Ectodermal cell (in vitro differentiated cells): Measurements from ENCODE around the gene HPN. TPM values are rescaled to one million over a fixed set of nuclear protein-coding genes. Genes with fewer than 3 reads are reported as not detected.
"Not testable (repeated sequence)": the region's sequence is repeated elsewhere in the genome, so short reads cannot be mapped to it uniquely, and the experiment has no call there.

Source experiments
- H3K27ac ChIP-seq: 2 replicates; pipeline ENCODE4 v1.7.0; 2013; ENCODE audit warnings: mild to moderate bottlenecking, low read depth, low read length; ENCODE audit not compliant: insufficient read depth, poor library complexity, severe bottlenecking
- H3K27me3 ChIP-seq: 2 replicates; pipeline ENCODE4 v1.7.0; 2013; ENCODE audit warnings: mild to moderate bottlenecking, low read length; ENCODE audit not compliant: insufficient read depth, control insufficient read depth, poor library complexity, severe bottlenecking
- H3K36me3 ChIP-seq: one replicate; pipeline ENCODE4 v1.7.0; 2013; ENCODE audit warnings: low read length; ENCODE audit not compliant: control insufficient read depth, insufficient read depth
- H3K4me1 ChIP-seq: one replicate; pipeline ENCODE4 v1.7.0; 2013; ENCODE audit warnings: low read length; ENCODE audit not compliant: control insufficient read depth, insufficient read depth
- H3K4me3 ChIP-seq: 2 replicates; pipeline ENCODE4 v1.7.0; 2013; ENCODE audit warnings: low read depth, low read length, control low read depth; ENCODE audit not compliant: insufficient read depth
- H3K9me3 ChIP-seq: 2 replicates; pipeline ENCODE4 v1.7.0; 2013; ENCODE audit warnings: mild to moderate bottlenecking, low read length, moderate library complexity; ENCODE audit not compliant: control insufficient read depth
- WGBS, 2 experiments: methylation state at CpG; one replicate each; pipeline ENCODE4 v1.1.7; 2013; ENCODE audit warnings: missing lambda C conversion rate in 2 of 2; 5-methylcytosine and 5-hydroxymethylcytosine counted together
- polyA plus RNA-seq, 4 experiments: library from polyadenylated mRNA; stranded (reverse); fragments of 50-300 nt; gene quantifications; one replicate each; pipeline ENCODE4 v1.2.3, GENCODE V29; 2013

HPN gene
- 1.7 TPM for polyA plus RNA-seq (2013, experiment 1 of 4)
- polyA plus RNA-seq (2013, experiment 2 of 4) = 1.4 TPM
- 0.85 TPM for polyA plus RNA-seq (2013, experiment 3 of 4)
- polyA plus RNA-seq (2013, experiment 4 of 4) = 1.5 TPM

- Histone ChIP-seq H3K9me3 (no peaks in the 10 kb centered on the region), H3K27ac (no peak within 1 kb of the TSS), H3K4me3 (no peak within 1 kb of the TSS), H3K4me1 (peaks cover 19% of the 10 kb centered on the region), H3K36me3 (no peaks in the 10 kb centered on the region), H3K27me3 (no peaks in the 10 kb centered on the region)
- WGBS, 2 experiments = 26 to 35% methylated on average over 17 to 18 of the region's 19 CpGs
Observed at GRCh38 chr19:35041548-35042055, at the start of gene HPN. HPN (plus strand) TSS chr19:35041721; CDS start chr19:35042507, 786 bp downstream.

GRCh38 chr19:34992582-34992981 is 48.9 kb upstream of the HPN start:
- not testable (repeated sequence) for H3K27me3 ChIP-seq, H3K36me3 ChIP-seq, H3K4me1 ChIP-seq, H3K27ac ChIP-seq, H3K9me3 ChIP-seq, H3K4me3 ChIP-seq
- WGBS, 2 experiments = 90 to 95% methylated on average over 5 to 6 of the region's 7 CpGs

GRCh38 chr19:34994286-34994642 is 47.3 kb upstream of the HPN start:
- no peak overlapping the region for H3K4me3 ChIP-seq
- no peak overlapping the region for H3K27ac ChIP-seq
- WGBS, 2 experiments = 88 to 90% methylated on average over 9 of the region's 9 CpGs
- no peaks in the 10 kb centered on the region for H3K36me3 ChIP-seq
- H3K27me3 ChIP-seq = no peaks in the 10 kb centered on the region
- H3K9me3 ChIP-seq = no peaks in the 10 kb centered on the region
- no peaks in the 10 kb centered on the region for H3K4me1 ChIP-seq

GRCh38 chr19:34994643-34995541 is 46.6 kb upstream of the HPN start:
- no peak overlapping the region for H3K27ac ChIP-seq
- WGBS, 2 experiments = 94% methylated on average over 17 of the region's 17 CpGs

GRCh38 chr19:34995551-34995950 is 46.0 kb upstream of the HPN start:
- Histone ChIP-seq H3K36me3 (no peaks in the 10 kb centered on the region), H3K27me3 (no peaks in the 10 kb centered on the region), H3K4me1 (no peaks in the 10 kb centered on the region), H3K4me3 (no peak overlapping the region), H3K9me3 (no peaks in the 10 kb centered on the region), H3K27ac (no peak overlapping the region)
- 91 to 94% methylated on average over 8 of the region's 8 CpGs for WGBS, 2 experiments

More at GRCh38 chr19:34994643-34995541, 46.6 kb upstream of the HPN start:
- H3K4me3 ChIP-seq = no peak overlapping the region
- H3K27me3 ChIP-seq = no peaks in the 10 kb centered on the region
- H3K9me3 ChIP-seq = no peaks in the 10 kb centered on the region
- H3K4me1 ChIP-seq = no peaks in the 10 kb centered on the region
- no peaks in the 10 kb centered on the region for H3K36me3 ChIP-seq

- Histone ChIP-seq H3K27me3 (no peaks in the 10 kb centered on the region), H3K27ac (no peak overlapping the region), H3K36me3 (no peaks in the 10 kb centered on the region), H3K4me1 (peaks cover 3% of the 10 kb centered on the region), H3K4me3 (no peak overlapping the region), H3K9me3 (no peaks in the 10 kb centered on the region)
- WGBS, 2 experiments = 77 to 86% methylated on average over 8 of the region's 8 CpGs
Observed at GRCh38 chr19:34997071-34997617, 44.4 kb upstream of the HPN start.

GRCh38 chr19:34998224-34998623 is 43.3 kb upstream of the HPN start:
- H3K36me3 ChIP-seq, H3K27ac ChIP-seq: not testable (repeated sequence)
- 91 to 95% methylated on average over 4 of the region's 7 CpGs for WGBS, 2 experiments

GRCh38 chr19:34998777-34999497 is 42.6 kb upstream of the HPN start:
- Histone ChIP-seq H3K36me3 (no peaks in the 10 kb centered on the region), H3K4me3 (peak overlapping the region; percentile 57), H3K9me3 (no peaks in the 10 kb centered on the region), H3K27ac (peak overlapping the region; percentile 92), H3K4me1 (peaks cover 12% of the 10 kb centered on the region), H3K27me3 (no peaks in the 10 kb centered on the region)
- 29 to 33% methylated on average over 13 of the region's 13 CpGs for WGBS, 2 experiments

More at GRCh38 chr19:34998224-34998623, 43.3 kb upstream of the HPN start:
- H3K27me3 ChIP-seq, H3K4me3 ChIP-seq, H3K9me3 ChIP-seq: not testable (repeated sequence)
- peaks cover 11% of the 10 kb centered on the region for H3K4me1 ChIP-seq

GRCh38 chr19:34999498-35000337 is 41.8 kb upstream of the HPN start, which contains the start of gene GRAMD1A:
GRAMD1A (plus strand) TSS chr19:35000323; CDS start chr19:35000479, 156 bp downstream.
- no peaks in the 10 kb centered on the region for H3K9me3 ChIP-seq
- H3K27ac ChIP-seq = peak within 1 kb of the TSS; percentile 92
- WGBS, 2 experiments = 1% methylated on average over 44 to 45 of the region's 45 CpGs
- peak within 1 kb of the TSS; percentile 57 for H3K4me3 ChIP-seq
- H3K4me1 ChIP-seq = peaks cover 12% of the 10 kb centered on the region
- no peaks in the 10 kb centered on the region for H3K36me3 ChIP-seq
- no peaks in the 10 kb centered on the region for H3K27me3 ChIP-seq
